Measurements from ENCODE around the gene CHRDL2. TPM values are rescaled to one million over a fixed set of nuclear protein-coding genes. Genes with fewer than 3 reads are reported as not detected.

CHRDL2 gene
- total RNA-seq, 1 experiment from 2014 or later, result 0.39 TPM

GRCh38 chr11:74777038-74777437 lies 45.8 kb upstream of the CHRDL2 start:
- Histone ChIP-seq H3K18ac (ENCODE audit: insufficient read length, low read depth, low read length) (no peak overlapping the region), H2BK12ac (ENCODE audit: insufficient read length, low read depth, low read length) (no peak overlapping the region), H3K4me2 (ENCODE audit: insufficient read depth, insufficient read length, low read length) (no peak overlapping the region), H2AK5ac (ENCODE audit: insufficient read length, low read length) (no peak overlapping the region), H2BK5ac (ENCODE audit: insufficient read length, low read length) (no peak overlapping the region), H3K27me3 (ENCODE audit: insufficient read depth, low read length) (no peaks in the 10 kb centered on the region), H2BK15ac (ENCODE audit: low read depth, low read length) (no peak overlapping the region), H3T11ph (ENCODE audit: low read length) (no peak overlapping the region), H3K9ac (ENCODE audit: extremely low read depth, insufficient read length, low read length) (no peak overlapping the region), H3K9me3 (ENCODE audit: control insufficient read depth, low read depth, low read length) (no peaks in the 10 kb centered on the region), H3K14ac (ENCODE audit: insufficient read depth, low read length) (no peak overlapping the region), H3K4me1 (ENCODE audit: insufficient read depth, low read length) (no peaks in the 10 kb centered on the region), H3K56ac (ENCODE audit: insufficient read length, low read depth, low read length) (no peak overlapping the region), H2BK120ac (ENCODE audit: low read depth, low read length, poor library complexity, severe bottlenecking) (no peak overlapping the region), H3K23me2 (ENCODE audit: insufficient read length, low read depth, low read length, poor library complexity, severe bottlenecking) (no peaks in the 10 kb centered on the region), H4K8ac (replicated peaks; ENCODE audit: insufficient read length, low read depth, low read length) (no peak overlapping the region), H3K4ac (ENCODE audit: low read depth, low read length) (no peak overlapping the region), H4K91ac (ENCODE audit: insufficient read length, low read depth, low read length) (no peak overlapping the region), H3K23ac (ENCODE audit: insufficient read length, low read depth, low read length) (no peak overlapping the region), H3K79me1 (ENCODE audit: insufficient read depth, low read depth, low read length, poor library complexity, severe bottlenecking) (peaks cover 3% of the 10 kb centered on the region), H2AFZ (ENCODE audit: low read length) (no peak overlapping the region), H3K79me2 (ENCODE audit: insufficient read depth, low read length) (peaks cover 6% of the 10 kb centered on the region; the same call in 1 of the 2 replicates), H4K20me1 (ENCODE audit: control insufficient read depth, insufficient read depth, insufficient read length) (no peaks in the 10 kb centered on the region), H3K27ac (ENCODE audit: insufficient read length, low read depth, low read length) (no peak overlapping the region), H2BK20ac (ENCODE audit: low read depth, low read length, poor library complexity, severe bottlenecking) (no peak overlapping the region), H4K5ac (ENCODE audit: insufficient read length, low read depth, low read length) (no peak overlapping the region)
- DNase-seq, result no peak
- Mint-ChIP-seq H3K27me3 (ENCODE audit: low read depth) (no peaks in the 10 kb centered on the region), H3K9me3 (no peaks in the 10 kb centered on the region), H3K4me3 (no peak overlapping the region), H3K4me1 (no peaks in the 10 kb centered on the region), H3K36me3 (ENCODE audit: insufficient read depth in 1 of 3, low read depth in 3 of 3) (no peaks in the 10 kb centered on the region), H3K27ac (no peak overlapping the region)
- no peak for TF ChIP-seq CTCF (conservative IDR thresholded peaks at IDR 0.05)
